ENCODE results near the gene DNAH14. TPM values are rescaled to one million over a fixed set of nuclear protein-coding genes. Genes with fewer than 3 reads are reported as not detected.

The DNAH14 gene
- total and polyA plus RNA-seq, 9 of the 15 experiments (the other 6 are each of a cell fraction or from before 2014, with no cell fraction given): 58.4 to 142 (median 98.4) TPM

DNA sequence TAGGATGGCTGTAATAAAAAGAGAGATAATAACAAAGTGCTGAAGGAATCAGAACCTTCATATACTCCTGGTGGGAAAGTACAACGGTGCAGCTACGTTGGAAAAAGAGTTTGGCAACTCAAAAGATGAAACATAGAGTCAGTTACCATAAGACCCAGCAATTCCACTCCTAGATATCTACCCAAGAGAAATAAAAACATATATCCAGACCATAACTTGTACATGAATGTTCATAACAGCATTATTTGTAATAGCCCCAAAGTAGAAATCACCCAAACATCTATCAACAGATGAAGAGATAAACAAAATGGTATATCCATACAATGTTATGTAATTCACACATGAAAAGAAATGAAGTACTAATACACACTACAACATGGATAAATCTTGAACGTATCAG is 30.5 kb upstream of the DNAH14 start (continued):
- TF ChIP-seq STAT5B (CRISPR knock-in tag; IDR thresholded peaks at IDR 0.05) (no peak), SRSF7 (optimal IDR thresholded peaks at IDR 0.05; ENCODE audit: low read depth, low read length) (no peak), ARHGAP35 (IDR thresholded peaks at IDR 0.05; ENCODE audit: partially characterized antibody) (no peak), PTTG1 (tag; IDR thresholded peaks at IDR 0.05; ENCODE audit: low read depth) (no peak)

DNA sequence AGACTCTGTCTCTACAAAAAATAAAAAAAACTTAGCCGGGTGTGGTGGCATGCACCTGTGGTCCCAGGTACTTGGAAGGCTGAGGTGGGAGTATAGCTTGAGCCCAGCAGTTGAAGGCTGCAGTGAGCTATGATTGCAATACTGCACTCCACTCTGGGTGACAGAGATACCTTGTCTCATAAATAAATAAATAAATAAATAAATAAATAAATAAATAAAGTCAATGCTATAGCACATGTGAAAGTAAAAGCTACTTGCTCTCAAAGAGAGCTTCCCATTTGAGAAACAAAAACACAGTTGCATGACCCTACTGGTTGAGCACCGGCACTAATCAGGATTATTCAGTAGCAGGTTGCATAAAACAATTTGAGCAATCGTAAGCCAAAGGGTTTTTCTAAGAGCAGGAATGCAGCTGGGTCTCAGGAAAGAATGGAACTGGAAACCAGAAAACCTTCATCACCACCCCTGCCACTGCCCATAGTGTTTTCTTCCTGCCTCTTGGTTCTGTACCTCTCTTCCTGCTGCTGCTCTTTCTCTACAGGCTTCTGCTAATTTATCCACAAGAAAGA is 29.3 kb upstream of the DNAH14 start:
- Histone ChIP-seq H3K4me3 (no peak overlapping the region), H2AFZ (ENCODE audit: low read depth, low read length) (no peak overlapping the region), H3K36me3 (ENCODE audit: control insufficient read depth, insufficient read depth, low read length) (no peaks in the 10 kb centered on the region), H3K9me1 (ENCODE audit: control insufficient read depth, insufficient read depth, low read length) (no peaks in the 10 kb centered on the region), H3K27me3 (ENCODE audit: control insufficient read depth in 2 of 2, insufficient read depth in 2 of 2, low read length in 2 of 2) (no peaks in the 10 kb centered on the region), H3K27ac (ENCODE audit: extremely low read depth, low read depth, low read length) (no peak overlapping the region), H4K20me1 (replicated peaks; ENCODE audit: control insufficient read depth, insufficient read depth, low read length) (no peaks in the 10 kb centered on the region), H3K9ac (ENCODE audit: insufficient read depth in 1 of 2, low read depth in 2 of 2, low read length in 2 of 2) (no peak overlapping the region), H3K4me2 (ENCODE audit: insufficient read depth, low read length) (no peak overlapping the region), H3K9me3 (replicated peaks; ENCODE audit: control insufficient read depth, insufficient read depth, low read depth, low read length) (no peaks in the 10 kb centered on the region), H3K4me1 (replicated peaks in 1 of 2; ENCODE audit: control insufficient read depth in 2 of 2, insufficient read depth in 2 of 2, low read length in 2 of 2) (no peaks in the 10 kb centered on the region), H3K79me2 (ENCODE audit: control insufficient read depth, insufficient read depth, low read length) (no peaks in the 10 kb centered on the region)
- ATAC-seq (no peak), FAIRE-seq (no peak), DNase-seq (ENCODE audit: extremely low read depth in 1 of 4, low spot score in 3 of 4) (no peak)
- in situ Hi-C loops (cut with MboI) (no loop called here), intact Hi-C loops (cut with micrococcal nuclease) (no loop called here)
- no TSS peak for BruUV-seq (replicated peaks)
- TF ChIP-seq, protein P1, sequence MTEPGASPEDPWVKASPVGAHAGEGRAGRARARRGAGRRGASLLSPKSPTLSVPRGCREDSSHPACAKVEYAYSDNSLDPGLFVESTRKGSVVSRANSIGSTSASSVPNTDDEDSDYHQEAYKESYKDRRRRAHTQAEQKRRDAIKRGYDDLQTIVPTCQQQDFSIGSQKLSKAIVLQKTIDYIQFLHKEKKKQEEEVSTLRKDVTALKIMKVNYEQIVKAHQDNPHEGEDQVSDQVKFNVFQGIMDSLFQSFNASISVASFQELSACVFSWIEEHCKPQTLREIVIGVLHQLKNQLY (CRISPR knock-in tag; conservative IDR thresholded peaks at IDR 0.05): no peak
- TF ChIP-seq MAZ (CRISPR knock-in tag; conservative IDR thresholded peaks at IDR 0.05 in 1 of 2, IDR thresholded peaks at IDR 0.05 in 1 of 2) (no peak), PML (IDR thresholded peaks at IDR 0.05; ENCODE audit: low read length) (no peak)
- POLR2A ChIA-PET: interaction anchor here (0.7 kb wide), 1 partner anchor 15 kb away, joined by 4 read pairs; no protein-coding TSS in a partner anchor
- 1% methylated on average over 3 of the region's 3 CpGs for WGBS (ENCODE audit: insufficient coverage, low coverage, missing lambda C conversion rate)
- CTCF ChIA-PET (ENCODE audit: low intra/inter-chr PET ratio): no interaction called here

All from K562 (cell line).